Large intestine (tissue), 3 donors: ENCODE measurements around the gene USP15. TPM values are rescaled to one million over a fixed set of nuclear protein-coding genes. Genes with fewer than 3 reads are reported as not detected.
"Not testable (repeated sequence)": the region's sequence is repeated elsewhere in the genome, so short reads cannot be mapped to it uniquely, and the experiment has no call there.

ENCODE experiments used
- DNase-seq, 2 donors: peaks; one replicate each; pipeline versions ENCODE4 v3.0.0 to v3.0.0-alpha.2; 2013
- H3K27ac ChIP-seq: one replicate; pipeline ENCODE4 v1.5.1; 2013; ENCODE audit warnings: low read length
- H3K27me3 ChIP-seq: 2 replicates; pipeline ENCODE4 v1.6.1; 2013; ENCODE audit warnings: low read length; ENCODE audit not compliant: control insufficient read depth, insufficient read depth
- H3K36me3 ChIP-seq: 2 replicates; pipeline ENCODE4 v1.6.1; 2013; ENCODE audit warnings: low read length; ENCODE audit not compliant: control insufficient read depth, insufficient read depth
- H3K4me1 ChIP-seq: one replicate; pipeline ENCODE4 v1.6.1; 2013; ENCODE audit warnings: low read length; ENCODE audit not compliant: control insufficient read depth, insufficient read depth
- H3K4me3 ChIP-seq: one replicate; pipeline ENCODE4 v1.5.1; 2013; ENCODE audit warnings: low read length
- H3K9me3 ChIP-seq: one replicate; pipeline ENCODE4 v1.6.1; 2013; ENCODE audit warnings: mild to moderate bottlenecking, low read depth, low read length, moderate library complexity; ENCODE audit not compliant: control insufficient read depth
- WGBS: methylation state at CpG from one replicate; pipeline ENCODE4 v1.1.5; 2013; ENCODE audit warnings: low lambda C conversion rate; ENCODE audit not compliant: insufficient coverage; 5-methylcytosine and 5-hydroxymethylcytosine counted together
- polyA plus RNA-seq: library from polyadenylated mRNA; unstranded; fragments of 120-200 nt; gene quantifications from one replicate; pipeline ENCODE4 v1.2.1, GENCODE V29; 2013

USP15 gene
- polyA plus RNA-seq, 1 donor = 66.1 TPM

DNA sequence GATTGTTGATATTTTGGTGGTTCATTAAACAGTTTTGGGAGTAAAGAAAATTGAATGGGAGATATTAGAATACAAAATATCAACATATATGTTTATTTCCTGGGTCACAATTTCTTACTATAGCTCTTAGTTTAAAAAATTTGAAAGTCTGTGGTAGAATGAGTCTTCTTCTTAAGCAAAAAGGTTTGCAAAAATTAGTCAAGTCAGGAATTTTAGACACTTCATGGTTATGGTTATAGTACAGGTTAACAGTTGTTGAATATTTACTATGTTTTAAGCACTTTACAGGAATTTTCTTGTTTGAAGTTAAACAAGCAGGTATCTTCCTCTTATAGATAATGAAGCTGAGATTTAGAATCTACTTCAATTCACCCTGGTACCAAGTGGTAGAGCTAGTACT is 56.8 kb downstream of the USP15 start:
- no peak for DNase-seq
- Histone ChIP-seq H3K27me3 (no peaks in the 10 kb centered on the region), H3K27ac (no peak overlapping the region), H3K36me3 (peaks cover 17% of the 10 kb centered on the region), H3K4me1 (no peaks in the 10 kb centered on the region), H3K4me3 (no peak overlapping the region), H3K9me3 (no peaks in the 10 kb centered on the region)

DNA sequence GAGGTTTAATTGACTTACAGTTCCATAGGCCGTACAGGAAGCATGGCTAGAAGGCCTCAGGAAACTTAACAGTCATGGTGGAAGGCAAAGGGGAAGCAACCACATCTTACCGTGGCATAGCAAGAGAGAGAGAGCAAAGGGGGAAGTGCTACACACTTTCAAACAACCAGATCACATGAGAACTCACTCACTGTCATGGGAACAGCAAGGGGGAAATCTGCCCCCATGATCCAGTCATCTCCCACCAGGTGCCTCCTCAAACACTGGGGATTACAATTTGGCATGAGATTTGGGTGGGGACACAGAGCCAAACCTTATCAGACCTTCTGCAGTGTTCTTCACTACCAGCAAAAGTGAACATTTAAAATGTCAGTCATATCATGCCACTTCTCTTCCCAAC is 58.9 kb downstream of the USP15 start:
- Histone ChIP-seq H3K9me3 (no peaks in the 10 kb centered on the region), H3K27me3 (no peaks in the 10 kb centered on the region), H3K4me3 (no peak overlapping the region), H3K36me3 (peaks cover 25% of the 10 kb centered on the region), H3K27ac (no peak overlapping the region), H3K4me1 (no peaks in the 10 kb centered on the region)
- WGBS = 100% methylated on average over 1 of the region's 2 CpGs
- no peak for DNase-seq

DNA sequence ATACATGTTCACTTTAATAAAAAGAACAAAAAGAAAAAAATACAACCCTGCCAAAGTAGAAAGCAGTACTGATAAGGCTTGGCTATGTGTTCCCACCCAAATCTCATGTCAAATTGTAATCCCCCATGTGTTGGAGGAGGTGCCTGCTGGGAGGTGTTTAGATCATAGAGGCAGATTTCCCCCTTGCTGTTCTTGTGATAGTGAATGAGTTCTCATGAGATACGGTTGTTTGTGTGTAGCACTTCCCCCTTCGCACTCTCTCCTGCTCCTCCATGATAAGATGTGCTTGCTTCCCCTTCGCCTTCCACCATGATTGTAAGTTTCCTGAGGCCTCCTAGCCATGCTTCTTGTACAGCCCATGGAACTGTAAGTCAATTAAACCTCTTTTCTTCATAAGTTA is 59.9 kb downstream of the USP15 start:
- DNase-seq = no peak
- Histone ChIP-seq H3K4me1 (no peaks in the 10 kb centered on the region), H3K9me3 (no peaks in the 10 kb centered on the region), H3K27ac (no peak overlapping the region), H3K36me3 (peaks cover 25% of the 10 kb centered on the region), H3K27me3 (no peaks in the 10 kb centered on the region), H3K4me3 (no peak overlapping the region)
- WGBS = no CpG with 5 or more reads among the region's 3 CpGs

DNA sequence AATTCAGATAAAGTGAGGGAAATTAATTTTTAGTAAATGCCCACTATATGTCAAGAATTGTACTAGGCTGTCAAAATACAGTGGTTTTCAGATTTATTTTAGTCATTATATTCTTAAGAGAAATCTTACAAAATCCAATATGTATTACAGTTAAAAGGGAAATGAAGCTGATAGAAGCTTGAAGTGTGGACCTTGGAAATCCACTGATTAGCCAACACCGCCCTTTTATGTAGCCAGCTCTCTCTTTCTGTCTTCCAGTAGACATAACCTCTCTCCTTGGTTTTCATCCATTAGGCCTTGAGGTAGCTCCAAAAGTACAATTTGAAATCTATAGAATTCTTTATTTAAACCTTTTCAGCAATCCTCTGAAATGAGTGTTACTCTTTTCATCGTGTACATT is 63.2 kb downstream of the USP15 start:
- peaks cover 21% of the 10 kb centered on the region for H3K36me3 ChIP-seq
- H3K27me3 ChIP-seq = no peaks in the 10 kb centered on the region
- H3K4me1 ChIP-seq = no peaks in the 10 kb centered on the region
- DNase-seq = no peak
- 86% methylated on average over 2 of the region's 2 CpGs for WGBS
- no peak overlapping the region for H3K4me3 ChIP-seq
- H3K9me3 ChIP-seq = no peaks in the 10 kb centered on the region
- H3K27ac ChIP-seq = no peak overlapping the region

DNA sequence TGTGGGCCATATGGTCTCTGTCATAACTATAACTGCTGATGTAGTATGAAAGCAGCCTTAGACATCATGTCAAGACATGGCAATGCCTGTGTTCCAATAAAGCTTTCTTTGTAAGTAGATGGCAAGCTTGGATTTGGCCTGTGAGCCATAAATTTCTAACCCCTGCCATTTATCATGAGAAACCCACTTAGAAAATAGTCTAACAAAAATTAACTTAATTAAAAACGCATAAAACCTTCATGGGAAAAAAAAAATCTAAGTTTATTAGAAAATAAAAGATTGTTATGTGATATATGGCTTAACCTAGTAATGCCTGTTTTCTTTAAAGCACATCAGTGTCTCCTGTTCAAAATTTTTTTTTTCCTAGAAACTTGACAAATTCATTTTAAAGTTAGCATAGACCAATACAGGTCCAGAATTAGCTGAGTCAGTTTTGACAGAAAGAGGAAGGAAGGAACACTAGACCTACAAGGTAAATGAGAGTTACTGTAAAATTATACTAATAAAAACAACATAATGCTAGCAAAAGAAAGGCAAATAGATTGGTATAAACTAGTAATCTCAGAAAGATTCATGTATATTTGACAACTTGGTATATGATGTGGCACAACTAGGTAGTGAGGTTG is 68.2 kb downstream of the USP15 start:
- 92% methylated on average over 1 of the region's 1 CpG for WGBS
- H3K27me3 ChIP-seq = no peaks in the 10 kb centered on the region
- H3K27ac ChIP-seq = no peak overlapping the region
- H3K4me3 ChIP-seq = no peak overlapping the region
- H3K4me1 ChIP-seq = no peaks in the 10 kb centered on the region
- H3K9me3 ChIP-seq = no peaks in the 10 kb centered on the region
- peaks cover 9% of the 10 kb centered on the region for H3K36me3 ChIP-seq
- DNase-seq = no peak

DNA sequence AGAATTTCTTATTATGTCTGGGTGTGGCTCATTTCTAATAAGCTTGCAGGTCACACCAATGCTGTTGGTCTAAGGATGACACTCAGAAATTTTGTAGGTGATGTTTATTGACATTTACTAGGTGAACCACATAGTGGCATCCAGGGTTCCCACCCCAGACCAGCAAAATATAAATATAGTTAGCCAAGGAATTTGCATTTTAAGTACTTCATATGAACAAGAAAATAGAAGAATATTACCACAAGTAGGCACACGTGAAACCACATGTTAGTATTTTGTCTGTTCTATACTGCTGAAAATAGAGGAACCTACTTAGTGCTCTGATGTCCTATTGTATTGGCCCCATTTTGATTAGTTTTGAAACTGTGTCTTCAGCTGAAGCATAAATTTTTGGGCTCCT is 71.1 kb downstream of the USP15 start:
- WGBS = 80% methylated on average over 1 of the region's 1 CpG
- Histone ChIP-seq H3K4me3 (no peak overlapping the region), H3K4me1 (no peaks in the 10 kb centered on the region), H3K9me3 (no peaks in the 10 kb centered on the region), H3K27me3 (no peaks in the 10 kb centered on the region), H3K27ac (no peak overlapping the region), H3K36me3 (peaks cover 12% of the 10 kb centered on the region)
- no peak for DNase-seq

DNA sequence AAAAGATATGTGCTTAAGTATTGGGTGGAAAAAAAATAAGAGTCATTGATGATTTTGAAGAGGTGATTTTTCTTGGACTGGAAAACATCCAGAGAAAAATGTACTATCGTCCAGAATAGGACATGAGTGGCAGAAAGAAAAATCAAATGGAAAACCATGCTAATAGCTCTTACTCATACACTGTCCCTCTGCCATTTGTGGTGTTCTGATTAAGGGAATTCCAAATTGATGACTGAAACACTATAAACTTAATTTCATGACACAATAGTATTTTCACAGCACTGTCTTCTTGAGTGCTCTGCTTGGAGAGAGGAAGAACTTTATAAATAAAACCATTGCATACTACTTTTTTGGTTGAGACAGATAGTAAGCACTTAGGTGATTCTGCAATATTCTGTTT is 72.4 kb downstream of the USP15 start:
- Histone ChIP-seq H3K27ac (no peak overlapping the region), H3K4me1 (no peaks in the 10 kb centered on the region), H3K4me3 (no peak overlapping the region), H3K36me3 (peaks cover 12% of the 10 kb centered on the region), H3K9me3 (no peaks in the 10 kb centered on the region), H3K27me3 (no peaks in the 10 kb centered on the region)
- no peak for DNase-seq
- no CpG with 5 or more reads among the region's 1 CpG for WGBS

DNA sequence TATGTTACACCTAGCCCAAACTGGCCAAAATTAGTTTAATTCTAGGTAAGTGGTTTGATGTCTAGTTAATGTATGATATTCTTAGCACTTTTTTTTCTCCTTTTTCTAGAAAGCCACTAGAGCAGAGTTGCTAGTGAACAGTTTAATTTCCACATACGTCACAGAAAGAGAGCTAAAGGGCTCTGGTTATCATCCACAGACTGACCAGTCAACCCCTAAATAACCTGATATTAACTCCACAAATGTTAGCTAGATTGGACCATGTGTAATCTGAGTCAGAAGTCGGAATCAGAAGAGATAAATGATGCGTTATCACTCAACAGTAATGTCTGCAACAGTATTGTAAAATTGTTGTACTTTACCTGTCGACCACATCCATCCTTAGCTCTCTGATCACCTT is 74.9 kb downstream of the USP15 start:
- Histone ChIP-seq H3K27ac (no peak overlapping the region), H3K4me1 (no peaks in the 10 kb centered on the region), H3K27me3 (no peaks in the 10 kb centered on the region), H3K4me3 (no peak overlapping the region), H3K9me3 (no peaks in the 10 kb centered on the region), H3K36me3 (peaks cover 9% of the 10 kb centered on the region)
- DNase-seq = no peak
- WGBS = 67% methylated on average over 3 of the region's 4 CpGs

DNA sequence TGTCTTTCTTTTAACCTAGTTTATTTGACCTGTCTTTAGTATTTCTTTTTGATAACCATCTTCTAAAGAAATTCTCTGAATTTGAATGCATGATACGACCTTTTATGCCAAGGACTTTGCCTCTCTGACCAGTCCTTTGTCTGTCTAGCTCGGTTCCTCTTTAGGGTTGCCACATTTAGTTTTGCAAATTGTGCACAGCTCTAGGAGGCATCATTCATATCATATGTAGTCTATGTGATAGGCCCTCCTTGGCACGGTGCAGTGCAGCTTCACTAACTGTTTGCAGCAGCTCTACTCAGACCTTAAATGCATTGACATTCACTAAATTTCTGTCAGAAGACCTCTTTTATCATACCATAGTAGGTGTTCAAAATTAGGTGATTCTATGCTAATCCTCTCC is 75.6 kb downstream of the USP15 start:
- no peaks in the 10 kb centered on the region for H3K9me3 ChIP-seq
- no peaks in the 10 kb centered on the region for H3K4me1 ChIP-seq
- no peak overlapping the region for H3K27ac ChIP-seq
- H3K27me3 ChIP-seq = no peaks in the 10 kb centered on the region
- WGBS = no CpG with 5 or more reads among the region's 3 CpGs
- H3K36me3 ChIP-seq = peaks cover 9% of the 10 kb centered on the region
- no peak overlapping the region for H3K4me3 ChIP-seq
- DNase-seq = no peak

DNA sequence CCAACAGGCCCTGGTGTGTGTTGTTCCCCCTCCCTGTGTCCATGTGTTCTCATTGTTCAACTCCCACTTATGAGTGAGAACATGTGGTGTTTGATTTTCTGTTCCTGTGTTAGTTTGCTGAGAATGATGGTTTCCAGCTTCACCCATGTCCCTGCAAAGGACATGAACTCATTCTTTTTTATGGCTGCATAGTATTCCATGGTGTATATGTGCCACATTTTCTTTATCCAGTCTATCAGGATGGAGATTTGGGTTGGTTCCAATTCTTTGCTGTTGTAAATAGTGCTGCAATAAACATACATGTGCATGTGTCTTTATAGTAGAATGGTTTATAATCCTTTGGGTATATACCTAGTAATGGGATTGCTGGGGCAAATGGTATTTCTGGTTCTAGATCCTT is 77.4 kb downstream of the USP15 start:
- H3K9me3 ChIP-seq, DNase-seq, H3K27me3 ChIP-seq, H3K27ac ChIP-seq, H3K36me3 ChIP-seq, H3K4me1 ChIP-seq, H3K4me3 ChIP-seq: not testable (repeated sequence)

DNA sequence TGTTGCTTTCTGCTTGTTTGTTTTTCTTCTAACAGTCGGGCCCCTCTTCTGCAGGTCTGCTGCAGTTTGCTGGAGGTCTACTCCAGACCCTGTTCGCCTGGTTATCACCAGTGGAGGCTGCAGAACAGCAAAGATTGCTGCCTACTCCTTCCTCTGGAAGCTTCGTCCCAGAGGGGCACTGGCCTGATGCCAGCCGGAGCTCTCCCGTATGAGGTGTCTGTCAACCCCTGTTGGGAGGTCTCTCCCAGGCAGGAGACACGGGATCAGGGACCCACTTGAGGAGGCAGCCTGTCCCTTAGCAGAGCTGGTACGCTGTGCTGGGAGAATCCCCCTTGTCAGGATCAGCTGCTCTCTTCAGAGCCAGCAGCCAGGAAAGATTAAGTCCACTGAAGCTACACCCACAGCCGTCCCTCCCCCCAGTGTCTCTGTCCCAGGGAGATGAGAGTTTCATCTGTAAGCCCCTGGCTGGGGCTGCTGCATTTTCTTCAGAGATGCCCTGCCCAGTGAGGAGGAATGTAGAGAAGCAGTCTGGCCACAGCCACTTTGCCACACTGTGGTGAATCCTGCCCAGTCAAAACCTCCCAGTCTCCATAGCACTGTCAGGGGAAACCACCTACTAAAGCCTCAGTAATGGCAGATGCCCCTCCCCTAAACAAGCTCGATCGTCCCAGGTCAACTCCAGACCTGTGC is 82.6 kb downstream of the USP15 start:
- H3K4me1 ChIP-seq, H3K9me3 ChIP-seq, DNase-seq, H3K27ac ChIP-seq, H3K27me3 ChIP-seq, H3K4me3 ChIP-seq: not testable (repeated sequence)
- H3K36me3 ChIP-seq = peaks cover 13% of the 10 kb centered on the region
- WGBS = no CpG with 5 or more reads among the region's 10 CpGs
